ENCODE data around the gene PEX6. TPM values are rescaled to one million over a fixed set of nuclear protein-coding genes. Genes with fewer than 3 reads are reported as not detected.

PEX6 gene
- total and polyA plus RNA-seq, 2 experiments from 2014 or later, result 6.5 to 25.1 TPM

- Histone ChIP-seq H3K79me2 (replicated peaks; ENCODE audit: insufficient read depth) (peaks cover 17% of the 10 kb centered on the region), H3K4me2 (no peak overlapping the region), H3K36me3 (ENCODE audit: insufficient read depth) (0 out of 2 replicates have a peak, but pooled peaks cover 5% of the 10 kb centered on the region), H3F3A (replicated peaks; ENCODE audit: low read depth) (0 out of 2 replicates have a peak, but pooled peaks cover 8% of the 10 kb centered on the region), H4K20me1 (replicated peaks; ENCODE audit: insufficient read depth) (peaks cover 20% of the 10 kb centered on the region), H2AFZ (no peak overlapping the region), H3K27ac (ENCODE audit: low read depth) (no peak overlapping the region), H3K4me3 (no peak overlapping the region), H3K9me2 (ENCODE audit: insufficient read depth) (no peaks in the 10 kb centered on the region), H3K27me3 (ENCODE audit: insufficient read depth) (no peaks in the 10 kb centered on the region), H3K4me1 (ENCODE audit: insufficient read depth) (peaks cover 9% of the 10 kb centered on the region; the same call in 1 of the 2 replicates)
- ATAC-seq, result no peak
- Mint-ChIP-seq H3K4me3 (no peak overlapping the region), H3K9me3 (no peaks in the 10 kb centered on the region), H3K27ac (no peak overlapping the region), H3K36me3 (ENCODE audit: low read depth) (peaks cover 20% of the 10 kb centered on the region; the same call in 2 of the 3 replicates), H3K4me1 (peaks cover 14% of the 10 kb centered on the region), H3K27me3 (ENCODE audit: insufficient read depth, low read depth, poor library complexity) (peaks cover 9% of the 10 kb centered on the region)
- TF ChIP-seq CREB1 (CRISPR knock-in tag; IDR thresholded peaks at IDR 0.05; ENCODE audit: low read depth) (no peak), STAT1 (IDR thresholded peaks at IDR 0.05; ENCODE audit: unreplicated experiment) (no peak), EZH2 (IDR thresholded peaks at IDR 0.05; ENCODE audit: low read depth, unreplicated experiment) (no peak), ZNF114 (CRISPR knock-in tag; IDR thresholded peaks at IDR 0.05) (no peak), JUNB (IDR thresholded peaks at IDR 0.05; ENCODE audit: unreplicated experiment) (no peak), EZH2phosphoT487 (IDR thresholded peaks at IDR 0.05; ENCODE audit: unreplicated experiment) (no peak), POLR2AphosphoS5 (IDR thresholded peaks at IDR 0.05; ENCODE audit: low read depth) (no peak), ZNF331 (CRISPR knock-in tag; IDR thresholded peaks at IDR 0.05; ENCODE audit: low read depth) (no peak), NANOG (IDR thresholded peaks at IDR 0.05; ENCODE audit: borderline replicate concordance) (no peak)
- TF ChIP-seq, protein P1, sequence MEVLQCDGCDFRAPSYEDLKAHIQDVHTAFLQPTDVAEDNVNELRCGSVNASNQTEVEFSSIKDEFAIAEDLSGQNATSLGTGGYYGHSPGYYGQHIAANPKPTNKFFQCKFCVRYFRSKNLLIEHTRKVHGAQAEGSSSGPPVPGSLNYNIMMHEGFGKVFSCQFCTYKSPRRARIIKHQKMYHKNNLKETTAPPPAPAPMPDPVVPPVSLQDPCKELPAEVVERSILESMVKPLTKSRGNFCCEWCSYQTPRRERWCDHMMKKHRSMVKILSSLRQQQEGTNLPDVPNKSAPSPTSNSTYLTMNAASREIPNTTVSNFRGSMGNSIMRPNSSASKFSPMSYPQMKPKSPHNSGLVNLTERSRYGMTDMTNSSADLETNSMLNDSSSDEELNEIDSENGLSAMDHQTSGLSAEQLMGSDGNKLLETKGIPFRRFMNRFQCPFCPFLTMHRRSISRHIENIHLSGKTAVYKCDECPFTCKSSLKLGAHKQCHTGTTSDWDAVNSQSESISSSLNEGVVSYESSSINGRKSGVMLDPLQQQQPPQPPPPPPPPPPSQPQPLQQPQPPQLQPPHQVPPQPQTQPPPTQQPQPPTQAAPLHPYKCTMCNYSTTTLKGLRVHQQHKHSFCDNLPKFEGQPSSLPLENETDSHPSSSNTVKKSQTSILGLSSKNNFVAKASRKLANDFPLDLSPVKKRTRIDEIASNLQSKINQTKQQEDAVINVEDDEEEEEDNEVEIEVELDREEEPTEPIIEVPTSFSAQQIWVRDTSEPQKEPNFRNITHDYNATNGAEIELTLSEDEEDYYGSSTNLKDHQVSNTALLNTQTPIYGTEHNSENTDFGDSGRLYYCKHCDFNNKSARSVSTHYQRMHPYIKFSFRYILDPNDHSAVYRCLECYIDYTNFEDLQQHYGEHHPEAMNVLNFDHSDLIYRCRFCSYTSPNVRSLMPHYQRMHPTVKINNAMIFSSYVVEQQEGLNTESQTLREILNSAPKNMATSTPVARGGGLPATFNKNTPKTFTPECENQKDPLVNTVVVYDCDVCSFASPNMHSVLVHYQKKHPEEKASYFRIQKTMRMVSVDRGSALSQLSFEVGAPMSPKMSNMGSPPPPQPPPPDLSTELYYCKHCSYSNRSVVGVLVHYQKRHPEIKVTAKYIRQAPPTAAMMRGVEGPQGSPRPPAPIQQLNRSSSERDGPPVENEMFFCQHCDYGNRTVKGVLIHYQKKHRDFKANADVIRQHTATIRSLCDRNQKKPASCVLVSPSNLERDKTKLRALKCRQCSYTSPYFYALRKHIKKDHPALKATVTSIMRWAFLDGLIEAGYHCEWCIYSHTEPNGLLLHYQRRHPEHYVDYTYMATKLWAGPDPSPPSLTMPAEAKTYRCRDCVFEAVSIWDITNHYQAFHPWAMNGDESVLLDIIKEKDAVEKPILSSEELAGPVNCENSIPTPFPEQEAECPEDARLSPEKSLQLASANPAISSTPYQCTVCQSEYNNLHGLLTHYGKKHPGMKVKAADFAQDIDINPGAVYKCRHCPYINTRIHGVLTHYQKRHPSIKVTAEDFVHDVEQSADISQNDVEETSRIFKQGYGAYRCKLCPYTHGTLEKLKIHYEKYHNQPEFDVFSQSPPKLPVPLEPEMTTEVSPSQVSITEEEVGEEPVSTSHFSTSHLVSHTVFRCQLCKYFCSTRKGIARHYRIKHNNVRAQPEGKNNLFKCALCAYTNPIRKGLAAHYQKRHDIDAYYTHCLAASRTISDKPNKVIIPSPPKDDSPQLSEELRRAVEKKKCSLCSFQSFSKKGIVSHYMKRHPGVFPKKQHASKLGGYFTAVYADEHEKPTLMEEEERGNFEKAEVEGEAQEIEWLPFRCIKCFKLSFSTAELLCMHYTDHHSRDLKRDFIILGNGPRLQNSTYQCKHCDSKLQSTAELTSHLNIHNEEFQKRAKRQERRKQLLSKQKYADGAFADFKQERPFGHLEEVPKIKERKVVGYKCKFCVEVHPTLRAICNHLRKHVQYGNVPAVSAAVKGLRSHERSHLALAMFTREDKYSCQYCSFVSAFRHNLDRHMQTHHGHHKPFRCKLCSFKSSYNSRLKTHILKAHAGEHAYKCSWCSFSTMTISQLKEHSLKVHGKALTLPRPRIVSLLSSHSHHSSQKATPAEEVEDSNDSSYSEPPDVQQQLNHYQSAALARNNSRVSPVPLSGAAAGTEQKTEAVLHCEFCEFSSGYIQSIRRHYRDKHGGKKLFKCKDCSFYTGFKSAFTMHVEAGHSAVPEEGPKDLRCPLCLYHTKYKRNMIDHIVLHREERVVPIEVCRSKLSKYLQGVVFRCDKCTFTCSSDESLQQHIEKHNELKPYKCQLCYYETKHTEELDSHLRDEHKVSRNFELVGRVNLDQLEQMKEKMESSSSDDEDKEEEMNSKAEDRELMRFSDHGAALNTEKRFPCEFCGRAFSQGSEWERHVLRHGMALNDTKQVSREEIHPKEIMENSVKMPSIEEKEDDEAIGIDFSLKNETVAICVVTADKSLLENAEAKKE (CRISPR knock-in tag; IDR thresholded peaks at IDR 0.05), result no peak
- TF ChIP-seq, protein P2, sequence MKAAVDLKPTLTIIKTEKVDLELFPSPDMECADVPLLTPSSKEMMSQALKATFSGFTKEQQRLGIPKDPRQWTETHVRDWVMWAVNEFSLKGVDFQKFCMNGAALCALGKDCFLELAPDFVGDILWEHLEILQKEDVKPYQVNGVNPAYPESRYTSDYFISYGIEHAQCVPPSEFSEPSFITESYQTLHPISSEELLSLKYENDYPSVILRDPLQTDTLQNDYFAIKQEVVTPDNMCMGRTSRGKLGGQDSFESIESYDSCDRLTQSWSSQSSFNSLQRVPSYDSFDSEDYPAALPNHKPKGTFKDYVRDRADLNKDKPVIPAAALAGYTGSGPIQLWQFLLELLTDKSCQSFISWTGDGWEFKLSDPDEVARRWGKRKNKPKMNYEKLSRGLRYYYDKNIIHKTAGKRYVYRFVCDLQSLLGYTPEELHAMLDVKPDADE (IDR thresholded peaks at IDR 0.05), result no peak
- TF ChIP-seq, protein P3, sequence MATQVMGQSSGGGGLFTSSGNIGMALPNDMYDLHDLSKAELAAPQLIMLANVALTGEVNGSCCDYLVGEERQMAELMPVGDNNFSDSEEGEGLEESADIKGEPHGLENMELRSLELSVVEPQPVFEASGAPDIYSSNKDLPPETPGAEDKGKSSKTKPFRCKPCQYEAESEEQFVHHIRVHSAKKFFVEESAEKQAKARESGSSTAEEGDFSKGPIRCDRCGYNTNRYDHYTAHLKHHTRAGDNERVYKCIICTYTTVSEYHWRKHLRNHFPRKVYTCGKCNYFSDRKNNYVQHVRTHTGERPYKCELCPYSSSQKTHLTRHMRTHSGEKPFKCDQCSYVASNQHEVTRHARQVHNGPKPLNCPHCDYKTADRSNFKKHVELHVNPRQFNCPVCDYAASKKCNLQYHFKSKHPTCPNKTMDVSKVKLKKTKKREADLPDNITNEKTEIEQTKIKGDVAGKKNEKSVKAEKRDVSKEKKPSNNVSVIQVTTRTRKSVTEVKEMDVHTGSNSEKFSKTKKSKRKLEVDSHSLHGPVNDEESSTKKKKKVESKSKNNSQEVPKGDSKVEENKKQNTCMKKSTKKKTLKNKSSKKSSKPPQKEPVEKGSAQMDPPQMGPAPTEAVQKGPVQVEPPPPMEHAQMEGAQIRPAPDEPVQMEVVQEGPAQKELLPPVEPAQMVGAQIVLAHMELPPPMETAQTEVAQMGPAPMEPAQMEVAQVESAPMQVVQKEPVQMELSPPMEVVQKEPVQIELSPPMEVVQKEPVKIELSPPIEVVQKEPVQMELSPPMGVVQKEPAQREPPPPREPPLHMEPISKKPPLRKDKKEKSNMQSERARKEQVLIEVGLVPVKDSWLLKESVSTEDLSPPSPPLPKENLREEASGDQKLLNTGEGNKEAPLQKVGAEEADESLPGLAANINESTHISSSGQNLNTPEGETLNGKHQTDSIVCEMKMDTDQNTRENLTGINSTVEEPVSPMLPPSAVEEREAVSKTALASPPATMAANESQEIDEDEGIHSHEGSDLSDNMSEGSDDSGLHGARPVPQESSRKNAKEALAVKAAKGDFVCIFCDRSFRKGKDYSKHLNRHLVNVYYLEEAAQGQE (IDR thresholded peaks at IDR 0.05; ENCODE audit: unreplicated experiment), result no peak
- DNase-seq (ENCODE audit: low spot score), result no peak
These were observed 10.9 kb upstream of the PEX6 start for GRCh38 chr6:42989923-42990322.

All from GM23338 (cell line).